Stomach (tissue), 4 donors: ENCODE data around the gene PRLR.

Source experiments
- CTCF ChIP-seq, 7 experiments: fragments of 450-650 bp in 4 of 7; fragments of 200-600 bp in 3 of 7; sonication (generic) in 3 of 7; IDR thresholded peaks; one replicate each; pipeline ENCODE4 v1.5.1; 2016 to 2019; ENCODE audit warnings: antibody characterized with exemption in 7 of 7, control low read depth in 2 of 7, mild to moderate bottlenecking in 1 of 7
- POLR2AphosphoS5 ChIP-seq, 3 donors: sonication (generic); formaldehyde crosslinking; IDR thresholded peaks; one replicate each; pipeline ENCODE4 v1.6.1; 2016; ENCODE audit warnings: antibody characterized with exemption in 3 of 3

GRCh38 chr5:35083150-35083549 is 147.1 kb downstream of the PRLR start:
- TF ChIP-seq CTCF (IDR thresholded peaks at IDR 0.05) (no peak), POLR2AphosphoS5 (IDR thresholded peaks at IDR 0.05) (no peak)
